ENCODE measurements around the gene BCR. TPM values are rescaled to one million over a fixed set of nuclear protein-coding genes. Genes with fewer than 3 reads are reported as not detected.

The BCR gene
- total RNA-seq, 4 donors from 2014 or later, result 70.5 to 102 (median 84.1) TPM

- 45 to 52% methylated on average over 11 of the region's 11 CpGs for whole genome bisulfite sequencing, 2 donors
- intact Hi-C loops (cut with DNase I; ENCODE audit: low total_unique reads), result no loop called here
Measured at GRCh38 chr22:23220485-23221350, 40.4 kb downstream of the BCR start.

DNA sequence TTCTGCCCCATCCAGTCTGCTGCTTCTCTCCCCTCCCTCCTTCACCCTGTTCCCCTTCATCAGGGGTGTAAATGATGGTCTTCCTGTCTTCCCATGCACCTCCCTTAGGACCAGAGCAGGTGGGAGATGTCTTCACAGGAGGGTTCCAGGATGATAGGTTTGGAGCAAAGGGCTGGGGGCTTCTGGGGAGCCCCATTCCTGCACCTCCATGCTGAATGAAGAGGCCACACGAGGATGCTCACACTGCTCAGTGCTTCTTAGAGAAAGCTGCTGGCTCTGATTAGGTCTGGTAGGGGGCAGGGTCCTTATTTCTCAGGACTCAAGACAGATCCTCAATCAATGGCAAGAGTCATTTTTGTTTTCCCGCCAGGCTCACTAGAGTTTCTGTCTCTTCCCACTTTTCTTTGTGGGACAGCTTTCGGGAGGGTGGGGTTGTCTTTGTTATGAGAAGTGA lies 41.1 kb downstream of the BCR start:
- WGBS, 2 donors, result 96 to 97% methylated on average over 3 of the region's 3 CpGs
- intact Hi-C loops (cut with DNase I; ENCODE audit: low total_unique reads), result no loop called here
- TF ChIP-seq CTCF (IDR thresholded peaks at IDR 0.05) (no peak), POLR2A (IDR thresholded peaks at IDR 0.05) (no peak)
- no peak overlapping the region for H3K4me3 ChIP-seq (ENCODE audit: low read depth, poor library complexity, severe bottlenecking)
- DNase-seq (ENCODE audit: low spot score in 2 of 2), result no peak

More at GRCh38 chr22:23220485-23221350, 40.4 kb downstream of the BCR start:
- H3K4me3 ChIP-seq (ENCODE audit: low read depth, poor library complexity, severe bottlenecking), result no peak overlapping the region
- TF ChIP-seq CTCF (IDR thresholded peaks at IDR 0.05), result no peak
- TF ChIP-seq POLR2A (IDR thresholded peaks at IDR 0.05), result no peak
- DNase-seq (ENCODE audit: low spot score in 2 of 2), result no peak

DNA sequence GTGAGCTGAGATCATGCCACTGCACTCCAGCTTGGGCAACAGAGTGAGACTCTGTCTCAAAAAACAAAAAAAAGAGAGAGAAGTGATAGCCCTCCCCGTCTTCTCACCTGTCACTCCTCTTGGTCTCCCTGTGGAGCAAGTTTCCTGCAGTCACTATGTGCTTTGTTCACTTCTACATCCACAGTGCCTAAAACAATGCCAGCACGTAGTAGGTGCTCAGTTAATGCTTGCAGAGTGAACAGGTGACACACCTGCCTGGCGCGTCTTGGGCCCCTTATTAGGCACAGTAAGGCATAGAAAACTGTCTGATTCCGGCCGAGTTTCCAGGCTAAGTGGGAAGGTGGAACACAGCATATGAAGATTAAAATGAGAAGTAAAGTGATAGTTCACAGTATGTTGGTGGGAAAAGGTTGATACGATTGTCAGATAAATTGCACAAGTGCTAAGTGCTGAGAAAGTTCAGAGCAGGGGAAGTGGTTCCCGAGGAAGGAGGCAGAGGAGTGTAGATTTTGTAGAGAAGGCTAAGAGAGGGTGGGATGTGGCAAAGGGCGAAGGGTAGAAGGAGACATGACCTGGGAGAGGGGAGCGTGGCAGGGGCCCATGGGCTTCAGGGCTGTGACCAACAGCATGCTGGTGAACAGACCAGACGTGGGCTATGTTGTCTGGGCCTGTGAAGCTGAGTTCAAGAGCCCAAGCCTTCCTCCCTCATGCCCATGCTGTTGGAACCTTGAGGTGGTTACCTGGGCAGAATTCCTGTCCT lies 41.9 kb downstream of the BCR start:
- no peak overlapping the region for H3K4me3 ChIP-seq (ENCODE audit: low read depth, poor library complexity, severe bottlenecking)
- 91 to 92% methylated on average over 11 of the region's 11 CpGs for WGBS, 2 donors
- intact Hi-C loops (cut with DNase I; ENCODE audit: low total_unique reads), result no loop called here
- DNase-seq (ENCODE audit: low spot score in 2 of 2), result no peak
- TF ChIP-seq CTCF (IDR thresholded peaks at IDR 0.05), result no peak
- no peak for TF ChIP-seq POLR2A (IDR thresholded peaks at IDR 0.05)

GRCh38 chr22:23222793-23223568 lies 42.7 kb downstream of the BCR start:
- DNase-seq (ENCODE audit: low spot score in 2 of 2), result no peak
- 73 to 80% methylated on average over 4 of the region's 4 CpGs for WGBS, 2 donors
- H3K4me3 ChIP-seq (ENCODE audit: low read depth, poor library complexity, severe bottlenecking), result no peak overlapping the region
- TF ChIP-seq CTCF (IDR thresholded peaks at IDR 0.05), result no peak
- TF ChIP-seq POLR2A (IDR thresholded peaks at IDR 0.05), result no peak
- intact Hi-C loops (cut with DNase I; ENCODE audit: low total_unique reads), result no loop called here

DNA sequence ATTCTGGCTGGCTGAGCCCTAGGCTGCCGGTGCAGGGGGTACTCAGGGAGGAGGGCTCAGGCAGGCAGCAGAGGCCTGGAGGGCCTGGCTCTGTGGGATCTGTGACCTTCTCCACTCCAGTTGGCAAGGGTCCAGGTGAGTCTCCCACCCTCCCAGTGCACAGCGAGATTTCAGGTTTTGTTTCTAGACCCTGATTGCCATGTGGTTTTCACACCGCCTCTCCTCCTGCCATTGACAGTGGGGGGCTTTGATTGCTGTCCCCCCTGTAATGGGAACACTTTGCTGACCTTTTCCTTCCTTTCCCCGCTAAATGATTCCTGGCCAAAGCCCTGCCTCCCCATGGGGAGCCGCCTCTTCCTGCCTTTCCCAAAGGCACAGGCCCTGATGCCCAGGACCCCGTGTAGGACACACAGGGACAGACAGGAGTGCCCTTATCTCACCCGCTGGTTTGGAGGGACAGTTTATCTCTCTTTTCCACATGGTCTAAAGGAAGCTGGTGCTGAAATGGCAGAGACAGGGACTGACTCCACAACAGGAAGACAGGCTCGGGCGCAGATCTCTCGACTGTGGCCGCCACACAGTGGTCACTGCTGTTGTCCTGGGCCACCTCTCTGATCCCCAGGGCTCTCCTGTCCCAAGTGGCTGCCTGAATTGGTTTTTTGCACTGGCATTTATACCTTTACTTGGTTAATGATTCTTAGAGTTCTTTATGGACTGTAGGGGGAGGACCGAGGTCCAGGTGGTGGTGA lies 43.4 kb downstream of the BCR start:
- no peak overlapping the region for H3K4me3 ChIP-seq (ENCODE audit: low read depth, poor library complexity, severe bottlenecking)
- no peak for TF ChIP-seq POLR2A (IDR thresholded peaks at IDR 0.05)
- TF ChIP-seq CTCF (IDR thresholded peaks at IDR 0.05), result no peak
- intact Hi-C loops (cut with DNase I; ENCODE audit: low total_unique reads), result no loop called here
- DNase-seq (ENCODE audit: low spot score in 2 of 2), result no peak
- 80 to 83% methylated on average over 12 of the region's 12 CpGs for WGBS, 2 donors
